Measurements from ENCODE around the gene ANXA11.
A peak's percentile ranks its signal among the peaks of the same experiment; 100 is the strongest.
"Not testable (repeated sequence)": the region's sequence is repeated elsewhere in the genome, so short reads cannot be mapped to it uniquely, and the experiment has no call there.

Gene ANXA11

GRCh38 chr10:80205477-80206276 is at the start of gene ANXA11:
Gene ANXA11 (minus strand): TSS chr10:80205537. CDS start chr10:80172861, 32,676 bp downstream.
- no peak for FAIRE-seq
- DNase-seq (ENCODE audit: insufficient read length, low spot score) = peak; percentile 89

GRCh38 chr10:80254726-80255125 is 49.4 kb upstream of the ANXA11 start:
- not testable (repeated sequence) for DNase-seq (ENCODE audit: insufficient read length, low spot score); FAIRE-seq

GRCh38 chr10:80253963-80254271 is 48.6 kb upstream of the ANXA11 start:
- not testable (repeated sequence) for DNase-seq (ENCODE audit: insufficient read length, low spot score); FAIRE-seq

GRCh38 chr10:80253266-80253962 is 48.1 kb upstream of the ANXA11 start:
- no peak for FAIRE-seq
- no peak for DNase-seq (ENCODE audit: insufficient read length, low spot score)

- no peak for DNase-seq (ENCODE audit: insufficient read length, low spot score)
- FAIRE-seq = no peak
Observed at GRCh38 chr10:80252296-80252887, 47.1 kb upstream of the ANXA11 start.

- not testable (repeated sequence) for DNase-seq (ENCODE audit: insufficient read length, low spot score); FAIRE-seq
Observed at GRCh38 chr10:80251703-80252280, 46.5 kb upstream of the ANXA11 start.

- not testable (repeated sequence) for DNase-seq (ENCODE audit: insufficient read length, low spot score)
- FAIRE-seq = peak; percentile 36
Observed at GRCh38 chr10:80250399-80250798, 45.1 kb upstream of the ANXA11 start.

GRCh38 chr10:80249906-80250305 is 44.6 kb upstream of the ANXA11 start:
- not testable (repeated sequence) for FAIRE-seq; DNase-seq (ENCODE audit: insufficient read length, low spot score)

GRCh38 chr10:80247611-80248010 is 42.3 kb upstream of the ANXA11 start:
- FAIRE-seq; DNase-seq (ENCODE audit: insufficient read length, low spot score): not testable (repeated sequence)

GRCh38 chr10:80244371-80244770 is 39.0 kb upstream of the ANXA11 start:
- FAIRE-seq; DNase-seq (ENCODE audit: insufficient read length, low spot score): not testable (repeated sequence)

GRCh38 chr10:80242341-80242740 is 37.0 kb upstream of the ANXA11 start:
- FAIRE-seq; DNase-seq (ENCODE audit: insufficient read length, low spot score): not testable (repeated sequence)

- not testable (repeated sequence) for FAIRE-seq
Observed at GRCh38 chr10:80236457-80236856, 31.1 kb upstream of the ANXA11 start.

GRCh38 chr10:80234331-80235235 is 29.2 kb upstream of the ANXA11 start:
- not testable (repeated sequence) for FAIRE-seq

More at GRCh38 chr10:80236457-80236856, 31.1 kb upstream of the ANXA11 start:
- not testable (repeated sequence) for DNase-seq (ENCODE audit: insufficient read length, low spot score)

GRCh38 chr10:80233871-80234270 is 28.5 kb upstream of the ANXA11 start:
- not testable (repeated sequence) for FAIRE-seq; DNase-seq (ENCODE audit: insufficient read length, low spot score)

More at GRCh38 chr10:80234331-80235235, 29.2 kb upstream of the ANXA11 start:
- DNase-seq (ENCODE audit: insufficient read length, low spot score) = not testable (repeated sequence)

- FAIRE-seq; DNase-seq (ENCODE audit: insufficient read length, low spot score): not testable (repeated sequence)
Observed at GRCh38 chr10:80226723-80227122, 21.4 kb upstream of the ANXA11 start.

GRCh38 chr10:80223031-80223419 is 17.7 kb upstream of the ANXA11 start:
- not testable (repeated sequence) for DNase-seq (ENCODE audit: insufficient read length, low spot score); FAIRE-seq

GRCh38 chr10:80218878-80219277 is 13.5 kb upstream of the ANXA11 start:
- not testable (repeated sequence) for DNase-seq (ENCODE audit: insufficient read length, low spot score); FAIRE-seq

- FAIRE-seq; DNase-seq (ENCODE audit: insufficient read length, low spot score): not testable (repeated sequence)
Observed at GRCh38 chr10:80214368-80214982, 9.1 kb upstream of the ANXA11 start.

- FAIRE-seq; DNase-seq (ENCODE audit: insufficient read length, low spot score): not testable (repeated sequence)
Observed at GRCh38 chr10:80212535-80213115, 7.3 kb upstream of the ANXA11 start.

Measured in HTR-8/SVneo (cell line).